LNCaP clone FGC (cell line): ENCODE data around the gene RALGPS1.

Experiments used
- DNase-seq: peaks from one replicate; pipeline ENCODE4 v3.0.0-alpha.2; 2011; ENCODE audit warnings: low read depth
- H3K4me3 ChIP-seq: 2 replicates; pipeline ENCODE4 v1.5.1; 2011; ENCODE audit warnings: mild to moderate bottlenecking, low read depth, low read length, control low read depth
- CTCF ChIP-seq: IDR thresholded peaks from 2 replicates; pipeline ENCODE4 v1.5.1; 2012; ENCODE audit warnings: mild to moderate bottlenecking; ENCODE audit not compliant: control insufficient read depth, insufficient read depth; ENCODE audit errors: extremely low read depth

RALGPS1 gene

GRCh38 chr9:127107171-127107928 lies 192.8 kb downstream of the RALGPS1 start:
- H3K4me3 ChIP-seq, result no peak overlapping the region
- no peak for TF ChIP-seq CTCF
- DNase-seq, result no peak

- no peak for TF ChIP-seq CTCF
Measured at GRCh38 chr9:127107929-127108876, 193.6 kb downstream of the RALGPS1 start.

GRCh38 chr9:127109212-127109711 lies 194.7 kb downstream of the RALGPS1 start:
- H3K4me3 ChIP-seq, result no peak overlapping the region
- no peak for TF ChIP-seq CTCF
- peak; percentile 39 for DNase-seq

More at GRCh38 chr9:127107929-127108876, 193.6 kb downstream of the RALGPS1 start:
- no peak for DNase-seq
- no peak overlapping the region for H3K4me3 ChIP-seq

GRCh38 chr9:127112056-127112455 lies 197.5 kb downstream of the RALGPS1 start:
- DNase-seq, result no peak
- no peak for TF ChIP-seq CTCF
- H3K4me3 ChIP-seq, result no peak overlapping the region

- H3K4me3 ChIP-seq, result no peak overlapping the region
- no peak for DNase-seq
- no peak for TF ChIP-seq CTCF
Measured at GRCh38 chr9:127112735-127113161, 198.2 kb downstream of the RALGPS1 start.

- peak; percentile 32 for DNase-seq
- no peak for TF ChIP-seq CTCF
- no peak overlapping the region for H3K4me3 ChIP-seq
Measured at GRCh38 chr9:127113191-127113972, 198.8 kb downstream of the RALGPS1 start.
